Measurements from ENCODE around the gene AGR2. TPM values are rescaled to one million over a fixed set of nuclear protein-coding genes. Genes with fewer than 3 reads are reported as not detected.

Gene AGR2
- total and polyA plus RNA-seq, 10 of the 15 experiments (the other 5 are each of a cell fraction or from before 2014, with no cell fraction given) = 0.67 TPM; not detected in 9

DNA sequence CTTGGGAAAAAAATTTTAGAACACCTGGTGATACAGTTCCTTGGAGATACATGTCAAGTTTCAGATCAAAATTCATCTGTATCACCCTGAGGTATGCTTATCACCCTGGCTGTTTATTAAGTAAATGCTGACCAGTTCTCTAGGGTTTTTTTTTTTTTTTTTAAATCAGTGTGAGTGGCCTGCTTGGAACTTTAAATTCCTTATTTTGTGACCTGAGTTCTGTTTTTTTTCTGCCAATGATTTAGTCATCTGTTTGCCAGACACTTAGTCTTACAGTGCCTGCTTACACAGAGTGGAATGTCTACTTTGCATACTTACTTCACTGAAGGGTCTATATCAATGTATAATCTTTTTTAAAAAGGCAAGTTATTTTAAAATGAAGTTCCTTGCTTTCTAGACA, 49.4 kb downstream of the AGR2 start:
- ATAC-seq (no peak), DNase-seq (ENCODE audit: low read depth, low spot score) (no peak), FAIRE-seq (no peak)
- H3K27ac ChIP-seq (ENCODE audit: control insufficient read depth, insufficient read depth) = no peak overlapping the region
- no peak overlapping the region for H3K9ac ChIP-seq (ENCODE audit: control insufficient read depth, insufficient read depth, low read length)
- in situ Hi-C loops (cut with MboI) (no loop called here), intact Hi-C loops (cut with micrococcal nuclease; ENCODE audit: unreplicated experiment) (no loop called here)
- RAD21 ChIA-PET (ENCODE audit: unreplicated experiment) = no interaction called here
- no peaks in the 10 kb centered on the region for H3K9me3 ChIP-seq (replicated peaks; ENCODE audit: control insufficient read depth, insufficient read depth, low read length)
- TF ChIP-seq, protein P1, sequence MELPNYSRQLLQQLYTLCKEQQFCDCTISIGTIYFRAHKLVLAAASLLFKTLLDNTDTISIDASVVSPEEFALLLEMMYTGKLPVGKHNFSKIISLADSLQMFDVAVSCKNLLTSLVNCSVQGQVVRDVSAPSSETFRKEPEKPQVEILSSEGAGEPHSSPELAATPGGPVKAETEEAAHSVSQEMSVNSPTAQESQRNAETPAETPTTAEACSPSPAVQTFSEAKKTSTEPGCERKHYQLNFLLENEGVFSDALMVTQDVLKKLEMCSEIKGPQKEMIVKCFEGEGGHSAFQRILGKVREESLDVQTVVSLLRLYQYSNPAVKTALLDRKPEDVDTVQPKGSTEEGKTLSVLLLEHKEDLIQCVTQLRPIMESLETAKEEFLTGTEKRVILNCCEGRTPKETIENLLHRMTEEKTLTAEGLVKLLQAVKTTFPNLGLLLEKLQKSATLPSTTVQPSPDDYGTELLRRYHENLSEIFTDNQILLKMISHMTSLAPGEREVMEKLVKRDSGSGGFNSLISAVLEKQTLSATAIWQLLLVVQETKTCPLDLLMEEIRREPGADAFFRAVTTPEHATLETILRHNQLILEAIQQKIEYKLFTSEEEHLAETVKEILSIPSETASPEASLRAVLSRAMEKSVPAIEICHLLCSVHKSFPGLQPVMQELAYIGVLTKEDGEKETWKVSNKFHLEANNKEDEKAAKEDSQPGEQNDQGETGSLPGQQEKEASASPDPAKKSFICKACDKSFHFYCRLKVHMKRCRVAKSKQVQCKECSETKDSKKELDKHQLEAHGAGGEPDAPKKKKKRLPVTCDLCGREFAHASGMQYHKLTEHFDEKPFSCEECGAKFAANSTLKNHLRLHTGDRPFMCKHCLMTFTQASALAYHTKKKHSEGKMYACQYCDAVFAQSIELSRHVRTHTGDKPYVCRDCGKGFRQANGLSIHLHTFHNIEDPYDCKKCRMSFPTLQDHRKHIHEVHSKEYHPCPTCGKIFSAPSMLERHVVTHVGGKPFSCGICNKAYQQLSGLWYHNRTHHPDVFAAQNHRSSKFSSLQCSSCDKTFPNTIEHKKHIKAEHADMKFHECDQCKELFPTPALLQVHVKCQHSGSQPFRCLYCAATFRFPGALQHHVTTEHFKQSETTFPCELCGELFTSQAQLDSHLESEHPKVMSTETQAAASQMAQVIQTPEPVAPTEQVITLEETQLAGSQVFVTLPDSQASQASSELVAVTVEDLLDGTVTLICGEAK (IDR thresholded peaks at IDR 0.05; ENCODE audit: borderline replicate concordance) = no peak
- TF ChIP-seq, protein P2, sequence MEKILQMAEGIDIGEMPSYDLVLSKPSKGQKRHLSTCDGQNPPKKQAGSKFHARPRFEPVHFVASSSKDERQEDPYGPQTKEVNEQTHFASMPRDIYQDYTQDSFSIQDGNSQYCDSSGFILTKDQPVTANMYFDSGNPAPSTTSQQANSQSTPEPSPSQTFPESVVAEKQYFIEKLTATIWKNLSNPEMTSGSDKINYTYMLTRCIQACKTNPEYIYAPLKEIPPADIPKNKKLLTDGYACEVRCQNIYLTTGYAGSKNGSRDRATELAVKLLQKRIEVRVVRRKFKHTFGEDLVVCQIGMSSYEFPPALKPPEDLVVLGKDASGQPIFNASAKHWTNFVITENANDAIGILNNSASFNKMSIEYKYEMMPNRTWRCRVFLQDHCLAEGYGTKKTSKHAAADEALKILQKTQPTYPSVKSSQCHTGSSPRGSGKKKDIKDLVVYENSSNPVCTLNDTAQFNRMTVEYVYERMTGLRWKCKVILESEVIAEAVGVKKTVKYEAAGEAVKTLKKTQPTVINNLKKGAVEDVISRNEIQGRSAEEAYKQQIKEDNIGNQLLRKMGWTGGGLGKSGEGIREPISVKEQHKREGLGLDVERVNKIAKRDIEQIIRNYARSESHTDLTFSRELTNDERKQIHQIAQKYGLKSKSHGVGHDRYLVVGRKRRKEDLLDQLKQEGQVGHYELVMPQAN (conservative IDR thresholded peaks at IDR 0.05) = no peak
- TF ChIP-seq, protein P3, sequence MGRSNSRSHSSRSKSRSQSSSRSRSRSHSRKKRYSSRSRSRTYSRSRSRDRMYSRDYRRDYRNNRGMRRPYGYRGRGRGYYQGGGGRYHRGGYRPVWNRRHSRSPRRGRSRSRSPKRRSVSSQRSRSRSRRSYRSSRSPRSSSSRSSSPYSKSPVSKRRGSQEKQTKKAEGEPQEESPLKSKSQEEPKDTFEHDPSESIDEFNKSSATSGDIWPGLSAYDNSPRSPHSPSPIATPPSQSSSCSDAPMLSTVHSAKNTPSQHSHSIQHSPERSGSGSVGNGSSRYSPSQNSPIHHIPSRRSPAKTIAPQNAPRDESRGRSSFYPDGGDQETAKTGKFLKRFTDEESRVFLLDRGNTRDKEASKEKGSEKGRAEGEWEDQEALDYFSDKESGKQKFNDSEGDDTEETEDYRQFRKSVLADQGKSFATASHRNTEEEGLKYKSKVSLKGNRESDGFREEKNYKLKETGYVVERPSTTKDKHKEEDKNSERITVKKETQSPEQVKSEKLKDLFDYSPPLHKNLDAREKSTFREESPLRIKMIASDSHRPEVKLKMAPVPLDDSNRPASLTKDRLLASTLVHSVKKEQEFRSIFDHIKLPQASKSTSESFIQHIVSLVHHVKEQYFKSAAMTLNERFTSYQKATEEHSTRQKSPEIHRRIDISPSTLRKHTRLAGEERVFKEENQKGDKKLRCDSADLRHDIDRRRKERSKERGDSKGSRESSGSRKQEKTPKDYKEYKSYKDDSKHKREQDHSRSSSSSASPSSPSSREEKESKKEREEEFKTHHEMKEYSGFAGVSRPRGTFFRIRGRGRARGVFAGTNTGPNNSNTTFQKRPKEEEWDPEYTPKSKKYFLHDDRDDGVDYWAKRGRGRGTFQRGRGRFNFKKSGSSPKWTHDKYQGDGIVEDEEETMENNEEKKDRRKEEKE (IDR thresholded peaks at IDR 0.05) = no peak
- TF ChIP-seq NR2C2 (IDR thresholded peaks at IDR 0.05; ENCODE audit: borderline replicate concordance, control insufficient read depth, insufficient read length, low read depth) (no peak), MTA3 (IDR thresholded peaks at IDR 0.05; ENCODE audit: borderline replicate concordance, low read length) (no peak), BCL11A (IDR thresholded peaks at IDR 0.05; ENCODE audit: low read depth, low read length) (no peak), PAX8 (IDR thresholded peaks at IDR 0.05) (no peak), PML (IDR thresholded peaks at IDR 0.05; ENCODE audit: low read length) (no peak), HDAC6 (IDR thresholded peaks at IDR 0.05; ENCODE audit: unreplicated experiment) (no peak), JUND (IDR thresholded peaks at IDR 0.05; ENCODE audit: low read depth, low read length) (no peak)
- TF ChIP-seq, protein P4, sequence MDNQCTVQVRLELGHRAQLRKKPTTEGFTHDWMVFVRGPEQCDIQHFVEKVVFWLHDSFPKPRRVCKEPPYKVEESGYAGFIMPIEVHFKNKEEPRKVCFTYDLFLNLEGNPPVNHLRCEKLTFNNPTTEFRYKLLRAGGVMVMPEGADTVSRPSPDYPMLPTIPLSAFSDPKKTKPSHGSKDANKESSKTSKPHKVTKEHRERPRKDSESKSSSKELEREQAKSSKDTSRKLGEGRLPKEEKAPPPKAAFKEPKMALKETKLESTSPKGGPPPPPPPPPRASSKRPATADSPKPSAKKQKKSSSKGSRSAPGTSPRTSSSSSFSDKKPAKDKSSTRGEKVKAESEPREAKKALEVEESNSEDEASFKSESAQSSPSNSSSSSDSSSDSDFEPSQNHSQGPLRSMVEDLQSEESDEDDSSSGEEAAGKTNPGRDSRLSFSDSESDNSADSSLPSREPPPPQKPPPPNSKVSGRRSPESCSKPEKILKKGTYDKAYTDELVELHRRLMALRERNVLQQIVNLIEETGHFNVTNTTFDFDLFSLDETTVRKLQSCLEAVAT (IDR thresholded peaks at IDR 0.05) = no peak
- SMC1A ChIA-PET (ENCODE audit: uncharacterized antibody, unreplicated experiment) = interaction anchor here (1.3 kb wide), 1 partner anchor 10 kb away, joined by 3 read pairs; no protein-coding TSS in a partner anchor
- BruUV-seq (replicated peaks) = no TSS peak
- H2AFZ ChIP-seq (ENCODE audit: control insufficient read depth, low read depth, low read length) = no peak overlapping the region
- no peak overlapping the region for H3K4me2 ChIP-seq (ENCODE audit: control insufficient read depth, insufficient read depth)
- H3K4me3 ChIP-seq = no peak overlapping the region
- H3K79me2 ChIP-seq (ENCODE audit: control insufficient read depth, insufficient read depth, low read length) = no peaks in the 10 kb centered on the region
- peaks cover 5 to 14% of the 10 kb centered on the region in 2 experiments for H3K27me3 ChIP-seq (replicated peaks in 1 of 2; ENCODE audit: control insufficient read depth in 2 of 2, insufficient read depth in 2 of 2, low read length in 1 of 2)
- H3K36me3 ChIP-seq (ENCODE audit: control insufficient read depth in 2 of 2, insufficient read depth in 2 of 2, low read length in 1 of 2) = no peaks in the 10 kb centered on the region
- no peaks in the 10 kb centered on the region for H4K20me1 ChIP-seq (ENCODE audit: control insufficient read depth, insufficient read depth)
- H3K4me1 ChIP-seq (ENCODE audit: control insufficient read depth, insufficient read depth, low read length) = no peaks in the 10 kb centered on the region
- POLR2A ChIA-PET = no interaction called here
- CTCF ChIA-PET = no interaction called here

Measured in GM12878 (cell line).